HG02798 (cell line): ENCODE measurements around the gene NAA80.
"Not testable (repeated sequence)": the region's sequence is repeated elsewhere in the genome, so short reads cannot be mapped to it uniquely, and the experiment has no call there.

Experiments
- ATAC-seq: cut with Tn5 transposase; IDR thresholded peaks from one replicate; pipeline ENCODE4 v1.9.1; 2021; ENCODE audit warnings: mild to moderate bottlenecking; ENCODE audit not compliant: unreplicated experiment, poor library complexity

Gene NAA80

DNA sequence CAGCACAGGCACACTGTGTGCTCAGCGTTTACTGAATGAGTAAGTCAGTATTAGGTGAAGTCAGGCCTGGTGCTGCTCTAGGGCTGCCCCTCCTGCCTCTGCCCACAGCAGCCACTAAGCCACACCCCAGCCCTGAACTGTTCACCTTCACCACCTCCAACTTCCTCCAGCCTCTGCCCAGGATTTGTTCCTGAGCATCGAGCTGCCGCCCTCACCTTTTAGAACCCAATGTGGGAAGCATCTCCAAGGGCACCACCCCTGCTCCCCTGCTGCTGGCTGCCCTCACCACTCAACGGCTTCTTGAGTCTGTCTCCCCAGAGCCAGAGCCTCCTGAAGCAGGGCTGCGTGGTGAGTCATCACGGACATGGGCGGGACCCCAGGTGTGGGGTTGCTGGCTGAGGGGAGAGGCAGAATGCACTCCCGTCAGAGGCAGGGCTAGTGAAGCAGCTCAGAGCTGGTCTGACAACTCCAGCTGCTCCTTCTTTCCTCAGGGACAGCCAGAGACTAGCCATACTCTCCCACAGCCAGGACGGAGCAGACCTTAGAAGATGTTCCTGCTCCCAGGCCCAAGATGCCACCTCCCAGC lies 17.5 kb upstream of the NAA80 start:
- ATAC-seq: no peak

DNA sequence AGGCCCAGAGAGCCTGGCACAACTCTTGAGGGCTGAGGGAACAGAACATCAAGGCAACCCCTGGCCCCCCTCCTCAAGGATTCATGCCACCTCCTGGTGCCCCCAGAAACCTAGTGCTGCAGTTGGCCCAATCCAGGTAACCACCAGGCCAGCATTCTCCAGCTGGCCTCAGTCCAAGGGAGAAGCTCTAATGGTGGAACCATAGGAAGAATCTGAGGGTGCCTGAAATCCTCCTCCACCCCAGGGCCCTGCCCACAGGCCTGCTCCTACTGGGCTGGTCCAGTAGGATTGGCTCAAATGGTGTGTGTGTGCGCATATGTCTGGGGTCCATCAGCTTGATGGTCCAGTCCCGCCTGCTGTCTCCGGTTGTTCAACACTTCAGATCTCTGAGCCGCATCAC lies 15.6 kb upstream of the NAA80 start:
- no peak for ATAC-seq

DNA sequence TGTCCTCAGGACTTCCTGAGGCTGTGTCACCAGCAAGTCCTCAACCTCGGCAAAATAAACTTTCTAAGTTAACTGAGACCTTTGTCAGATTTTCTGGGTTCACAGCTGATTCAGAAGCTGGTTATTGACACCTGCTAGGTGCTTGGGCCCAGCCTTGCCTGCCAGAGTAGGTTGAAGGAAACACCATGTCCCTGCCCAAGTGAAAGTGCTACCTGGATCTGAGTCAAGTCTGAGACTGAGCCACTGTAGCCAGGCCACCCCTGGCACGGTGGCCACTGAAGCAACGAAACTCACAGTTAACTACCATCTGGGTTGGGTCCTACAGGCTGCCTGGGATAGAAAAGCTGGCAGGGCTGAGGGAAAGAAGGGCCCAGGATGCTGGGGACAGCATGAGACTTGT lies 15.1 kb upstream of the NAA80 start:
- ATAC-seq: no peak

DNA sequence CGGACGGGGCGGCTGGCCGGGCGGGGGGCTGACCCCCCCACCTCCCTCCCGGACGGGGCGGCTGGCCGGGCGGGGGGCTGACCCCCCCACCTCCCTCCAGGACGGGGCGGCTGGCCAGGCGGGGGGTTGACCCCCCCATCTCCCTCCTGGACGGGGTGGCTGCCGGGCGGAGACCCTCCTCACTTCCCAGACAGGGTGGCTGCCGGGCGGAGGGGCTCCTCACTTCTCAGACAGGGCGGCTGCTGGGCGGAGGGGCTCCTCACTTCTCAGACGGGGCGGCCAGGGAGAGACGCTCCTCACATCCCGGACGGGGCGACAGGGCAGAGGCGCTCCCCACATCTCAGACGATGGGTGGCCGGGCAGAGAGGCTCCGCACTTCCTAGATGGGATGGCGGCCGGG lies 12.8 kb upstream of the NAA80 start:
- ATAC-seq: not testable (repeated sequence)

DNA sequence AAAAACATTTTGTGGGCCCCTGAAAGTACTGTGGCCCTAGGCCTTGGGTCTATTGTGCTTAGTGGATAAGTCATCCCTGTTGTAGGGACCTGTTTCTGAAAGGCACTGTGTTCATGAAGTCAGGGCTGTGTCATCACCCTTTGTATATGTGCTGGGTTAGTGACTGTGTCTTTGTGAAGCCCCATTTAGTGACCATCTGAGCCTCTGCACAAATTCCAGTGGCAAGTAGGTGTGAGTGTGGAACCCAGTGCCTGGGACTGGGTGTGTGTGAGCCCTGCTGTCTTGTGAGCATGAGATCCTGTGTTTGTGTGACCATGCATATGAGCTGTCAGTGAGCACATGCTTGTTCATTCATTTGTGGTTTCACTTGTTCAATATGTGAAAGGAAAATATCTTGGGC lies 5.4 kb upstream of the NAA80 start:
- no peak for ATAC-seq

DNA sequence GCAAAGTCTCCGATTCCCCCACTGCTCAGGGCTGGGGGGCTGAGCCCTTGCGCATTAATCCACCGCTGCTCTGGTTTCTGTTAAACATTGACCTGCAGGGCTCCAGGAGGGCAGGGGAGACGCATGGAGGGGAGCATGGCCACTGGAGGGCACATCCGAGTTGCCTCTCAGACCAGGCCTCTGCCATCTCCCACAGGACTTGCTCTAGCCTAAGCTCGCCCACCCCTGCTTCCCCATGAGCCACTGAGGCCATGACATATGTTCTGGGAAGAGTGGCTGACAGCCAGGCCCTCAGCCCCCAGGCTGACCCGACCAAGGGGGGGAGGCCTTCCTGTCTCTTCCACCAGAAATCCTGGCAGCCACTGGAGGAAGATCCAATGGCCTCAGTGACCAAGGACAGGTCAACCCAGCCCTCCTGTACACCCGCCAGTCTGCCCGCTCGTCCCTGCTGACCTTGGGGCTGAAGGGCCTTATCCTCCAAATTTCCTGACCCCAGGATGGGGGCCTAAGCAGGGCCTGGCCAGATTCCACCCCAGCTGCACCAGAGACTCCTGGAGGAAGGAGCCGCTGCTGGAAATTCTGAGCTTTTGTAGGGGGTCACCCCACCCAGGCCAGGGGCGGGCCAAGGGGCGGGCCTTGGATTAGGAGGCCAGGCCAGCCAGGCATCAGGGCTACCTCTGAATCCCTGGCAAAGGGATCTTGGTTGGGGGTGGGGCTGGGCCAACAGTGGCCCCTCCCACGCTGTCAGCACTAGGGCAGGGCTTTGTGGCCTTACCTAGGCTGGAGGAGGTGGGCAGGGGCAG lies 4.0 kb upstream of the NAA80 start, which contains the start of gene HYAL1:
HYAL1 (minus strand) TSS at position 562 of the 803 bp plus-strand sequence. CDS start 618 bp downstream, outside the sequence.
- no peak for ATAC-seq

DNA sequence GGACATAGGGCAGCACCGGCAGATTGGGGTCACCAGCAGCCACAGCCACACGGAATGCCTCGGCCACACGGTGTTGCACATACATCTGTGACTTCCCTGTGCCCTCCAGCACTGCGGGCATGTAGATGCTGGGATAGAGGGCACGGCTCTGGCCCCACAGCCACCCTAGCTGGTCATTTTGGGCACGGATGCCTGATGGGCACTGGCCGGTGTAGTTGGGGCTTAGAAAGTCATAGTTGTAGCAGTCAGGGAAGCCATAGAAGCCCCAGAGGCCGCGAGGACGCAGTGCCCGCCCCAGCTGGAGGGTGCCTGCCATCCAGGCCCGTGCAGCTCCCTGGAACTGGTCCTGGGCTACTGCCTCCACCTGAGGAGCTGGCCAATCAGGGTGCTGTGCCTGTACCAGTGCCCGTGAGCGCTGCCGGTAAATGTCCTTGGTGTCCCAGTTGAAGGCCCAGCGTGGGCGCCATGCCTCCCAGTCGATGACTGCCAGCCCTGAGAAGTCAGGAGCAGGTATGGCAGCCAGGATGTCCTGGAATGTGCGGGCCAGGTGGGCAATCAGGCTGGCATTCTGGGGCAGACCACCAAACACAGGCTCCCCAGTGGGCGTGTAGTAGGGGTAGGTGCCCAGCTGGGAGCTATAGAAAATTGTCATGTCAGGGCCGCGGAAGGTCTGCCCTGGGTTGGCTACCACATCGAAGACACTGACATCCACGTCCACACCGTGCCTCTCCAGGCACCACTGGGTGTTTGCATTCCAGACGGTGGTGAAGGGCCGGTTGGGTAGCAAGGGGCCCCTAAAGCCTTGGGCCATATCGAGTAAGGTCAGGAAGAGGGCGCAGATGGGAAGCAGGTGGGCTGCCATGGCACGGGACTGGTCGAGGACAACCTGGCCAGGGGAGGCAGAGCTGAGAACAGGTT lies 3.1 kb upstream of the NAA80 start:
- no peak for ATAC-seq

DNA sequence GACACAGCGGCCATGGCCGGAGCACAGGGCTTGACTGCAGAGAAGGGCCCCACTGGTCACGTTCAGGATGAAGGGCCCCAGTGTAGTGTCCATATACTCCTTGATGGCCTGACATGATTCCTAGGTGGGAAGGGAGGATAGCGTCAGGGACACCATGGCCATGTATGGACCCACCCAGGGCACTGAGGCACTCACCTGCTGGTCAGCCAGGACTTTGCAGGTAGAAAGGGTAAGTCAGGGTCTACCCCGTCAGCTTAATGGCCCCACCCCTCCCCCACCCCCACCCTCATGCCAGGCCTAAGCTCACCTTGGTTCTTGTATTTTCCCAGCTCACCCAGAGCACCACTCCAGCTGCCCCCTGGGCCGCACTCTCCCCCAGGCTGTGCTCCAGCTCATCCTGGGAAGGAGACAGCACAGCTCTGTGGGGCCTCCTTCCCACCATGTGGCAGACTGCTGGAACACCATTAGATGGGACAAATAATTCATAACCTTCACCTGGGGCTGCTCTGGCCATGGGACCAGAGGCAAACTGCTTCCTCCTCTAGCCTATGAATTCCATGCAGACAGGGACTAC lies 1.6 kb upstream of the NAA80 start:
- no peak for ATAC-seq

DNA sequence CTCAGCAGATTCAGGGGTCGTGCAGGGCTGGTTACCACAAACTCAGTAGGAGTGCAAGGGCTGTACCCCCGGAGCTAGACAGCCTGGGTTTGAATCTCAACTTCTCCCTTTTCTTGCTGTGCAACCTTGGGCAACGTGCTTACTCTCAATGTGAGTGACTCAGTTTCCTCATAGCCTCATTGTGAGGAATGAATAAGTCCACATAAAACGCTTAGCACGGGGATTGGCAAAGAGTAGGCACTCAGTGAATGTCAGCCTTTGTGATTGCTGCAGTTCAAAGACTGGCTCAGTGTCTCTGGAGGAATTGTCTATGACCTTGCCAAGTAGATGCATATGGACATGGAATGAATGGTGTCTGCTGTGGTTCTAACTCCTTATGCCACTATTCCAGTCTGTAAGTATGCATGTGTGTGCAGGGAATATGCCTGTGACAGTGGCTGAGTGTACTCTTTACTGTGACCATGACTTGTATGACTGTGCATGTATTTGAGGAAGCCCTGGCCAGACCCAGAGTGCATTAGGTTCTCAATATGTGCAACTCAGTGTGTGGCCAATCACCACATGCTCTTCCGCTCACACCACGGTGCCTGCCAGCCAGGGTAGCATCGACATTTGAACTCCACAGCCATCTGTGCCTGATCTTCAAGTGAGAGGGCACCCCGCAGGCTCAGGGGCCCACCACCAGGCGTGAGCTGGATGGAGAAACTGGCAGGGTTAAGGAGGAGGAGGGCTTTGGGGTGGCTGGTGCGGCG lies 900 bp upstream of the NAA80 start:
- no peak for ATAC-seq

DNA sequence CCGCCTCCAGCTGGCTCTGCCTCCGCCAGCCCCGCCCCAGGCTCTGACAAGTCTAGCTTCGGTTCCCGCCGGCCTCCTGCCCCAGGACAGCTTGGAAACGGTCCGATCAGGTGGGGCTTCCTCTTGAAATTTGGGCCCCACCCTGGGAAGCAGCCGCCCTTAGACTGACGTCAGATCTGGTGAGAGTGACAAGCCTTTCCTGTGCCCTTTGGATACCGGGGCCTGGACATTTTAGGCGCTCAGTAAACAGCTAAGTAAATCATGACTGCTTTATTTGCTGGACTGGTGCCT lies 378 bp upstream of the NAA80 start:
- ATAC-seq: no peak

DNA sequence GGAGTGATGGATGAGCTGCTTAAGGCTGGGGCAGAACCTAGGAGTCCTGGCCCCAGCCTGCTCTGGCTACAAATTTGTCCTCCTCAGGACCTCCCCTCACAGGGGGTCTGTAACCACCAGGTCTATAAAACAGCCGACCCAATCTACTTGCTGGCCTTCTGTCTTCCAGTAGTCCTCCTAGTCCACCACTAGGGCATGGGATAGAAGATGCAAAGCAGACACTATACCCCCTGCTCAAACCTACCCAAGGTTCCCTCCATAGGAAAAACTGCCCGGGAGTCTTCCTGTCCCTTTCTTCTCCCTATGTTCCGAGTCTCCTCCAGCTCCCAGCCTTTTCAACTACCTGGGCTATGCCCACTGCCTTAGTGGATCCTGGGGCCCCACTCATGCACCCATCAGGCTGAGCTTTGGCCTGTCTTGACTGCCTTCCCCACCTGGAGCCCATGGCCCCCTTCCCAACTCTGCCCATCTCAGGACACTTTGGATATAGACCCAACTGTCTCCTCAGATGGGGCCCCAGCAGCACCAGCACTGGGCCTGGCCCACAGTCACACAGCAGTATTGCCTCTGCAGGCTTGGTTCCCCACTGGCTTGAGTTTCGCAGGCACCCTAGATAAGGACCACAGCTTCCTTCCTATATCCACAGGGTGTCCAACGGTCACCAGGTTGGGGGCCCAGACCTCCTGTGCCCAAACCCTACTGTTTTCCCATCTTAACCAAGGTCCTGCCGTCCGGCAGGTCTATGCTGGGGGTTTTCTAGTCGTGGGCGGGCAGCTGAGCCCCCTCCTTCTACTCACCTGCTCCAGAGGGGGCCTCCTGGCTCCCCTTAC lies 1.1 kb downstream of the NAA80 start:
- no peak for ATAC-seq

DNA sequence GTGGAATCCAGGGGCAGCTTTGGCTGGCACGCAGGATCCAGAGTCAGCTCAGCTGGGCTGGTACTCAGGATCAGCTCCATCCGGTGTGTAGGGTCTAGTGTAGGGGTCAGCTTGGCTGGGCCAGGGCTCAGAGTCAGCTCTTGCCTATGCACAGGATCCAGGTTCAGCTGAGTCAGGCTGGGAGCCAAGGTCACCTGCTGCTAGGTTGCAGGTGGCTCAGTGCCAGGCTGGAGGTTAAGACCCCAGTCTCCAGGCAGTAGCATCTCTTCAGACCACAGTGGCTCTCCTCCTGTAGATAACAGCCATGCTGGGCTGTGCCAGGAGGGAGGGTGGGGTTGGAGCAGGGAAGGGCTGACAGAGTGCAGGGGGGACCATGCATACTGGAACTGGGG lies 1.8 kb downstream of the NAA80 start:
- no peak for ATAC-seq

DNA sequence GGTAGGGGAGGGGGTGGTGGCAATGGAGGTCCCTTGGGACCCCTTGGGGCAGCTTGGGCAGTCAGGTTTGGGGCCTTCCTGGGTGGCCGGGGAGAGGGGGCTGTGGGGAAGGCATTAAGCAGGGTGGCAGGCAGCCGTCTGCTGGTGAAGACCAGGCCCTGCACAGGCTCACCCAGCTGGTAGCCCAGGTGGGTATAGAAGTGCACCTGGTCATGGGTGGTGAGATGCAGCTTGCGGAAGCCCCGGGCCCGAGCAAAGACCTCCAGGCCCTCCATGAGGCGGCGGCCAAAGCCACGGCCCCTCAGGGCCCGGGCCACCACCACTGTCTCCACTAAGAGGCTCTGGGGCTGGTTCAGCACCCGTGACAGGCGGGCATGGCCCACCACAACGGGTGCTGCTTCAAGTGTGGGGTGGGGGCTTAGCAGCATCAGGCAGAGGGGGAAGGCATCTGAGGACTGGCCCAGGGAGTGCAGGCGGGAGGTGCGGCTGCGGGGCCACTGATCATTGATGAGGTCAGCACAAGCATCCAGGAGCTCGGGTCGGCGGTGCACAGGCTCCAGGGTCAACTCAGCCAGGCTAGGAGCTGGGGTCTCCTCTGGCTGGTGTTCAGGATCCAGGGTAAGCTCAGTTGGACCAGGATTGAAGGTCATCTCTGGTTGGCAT lies 2.4 kb downstream of the NAA80 start:
- no peak for ATAC-seq

DNA sequence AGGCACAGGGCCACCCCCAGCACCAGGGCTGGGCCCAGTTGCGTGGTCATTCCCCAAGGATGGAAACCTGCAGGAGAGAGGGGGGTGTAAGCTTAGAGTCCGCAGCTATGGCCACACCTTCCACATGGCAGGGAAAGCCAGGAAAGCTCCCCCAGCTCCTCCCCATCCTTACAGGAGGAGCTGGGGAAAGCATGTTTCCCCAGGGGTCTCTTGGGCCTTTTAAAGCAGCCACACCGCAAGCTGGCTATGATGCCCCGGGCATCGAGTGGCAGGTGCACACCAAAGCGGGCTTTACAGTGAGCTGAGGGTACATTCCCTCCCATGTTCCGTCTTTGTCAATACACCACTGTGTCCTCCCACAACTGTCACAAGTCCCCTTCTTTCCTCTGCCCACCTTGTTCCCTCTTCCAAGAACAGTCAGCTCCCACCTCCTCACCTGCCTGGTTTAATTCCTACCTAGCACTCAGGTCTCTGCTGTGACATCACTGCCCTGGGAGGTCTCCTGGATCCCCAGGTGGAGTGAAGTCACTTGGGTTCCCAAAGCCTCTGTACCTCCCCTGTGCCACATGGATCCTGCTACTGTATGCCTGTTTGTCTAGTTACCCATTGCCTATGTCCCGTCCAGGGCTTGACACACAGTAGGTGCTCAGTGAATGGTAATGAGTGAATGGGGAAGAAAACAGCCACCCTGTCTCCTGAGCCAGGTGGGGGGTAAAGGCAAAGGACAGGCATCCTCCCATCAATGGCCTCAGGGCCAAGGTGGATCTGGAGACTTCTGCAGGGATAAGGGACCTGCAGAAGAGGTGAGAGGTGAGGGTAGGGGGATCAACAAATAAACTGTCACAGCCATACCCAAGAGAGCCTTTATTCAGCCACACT lies 3.4 kb downstream of the NAA80 start:
- no peak for ATAC-seq

DNA sequence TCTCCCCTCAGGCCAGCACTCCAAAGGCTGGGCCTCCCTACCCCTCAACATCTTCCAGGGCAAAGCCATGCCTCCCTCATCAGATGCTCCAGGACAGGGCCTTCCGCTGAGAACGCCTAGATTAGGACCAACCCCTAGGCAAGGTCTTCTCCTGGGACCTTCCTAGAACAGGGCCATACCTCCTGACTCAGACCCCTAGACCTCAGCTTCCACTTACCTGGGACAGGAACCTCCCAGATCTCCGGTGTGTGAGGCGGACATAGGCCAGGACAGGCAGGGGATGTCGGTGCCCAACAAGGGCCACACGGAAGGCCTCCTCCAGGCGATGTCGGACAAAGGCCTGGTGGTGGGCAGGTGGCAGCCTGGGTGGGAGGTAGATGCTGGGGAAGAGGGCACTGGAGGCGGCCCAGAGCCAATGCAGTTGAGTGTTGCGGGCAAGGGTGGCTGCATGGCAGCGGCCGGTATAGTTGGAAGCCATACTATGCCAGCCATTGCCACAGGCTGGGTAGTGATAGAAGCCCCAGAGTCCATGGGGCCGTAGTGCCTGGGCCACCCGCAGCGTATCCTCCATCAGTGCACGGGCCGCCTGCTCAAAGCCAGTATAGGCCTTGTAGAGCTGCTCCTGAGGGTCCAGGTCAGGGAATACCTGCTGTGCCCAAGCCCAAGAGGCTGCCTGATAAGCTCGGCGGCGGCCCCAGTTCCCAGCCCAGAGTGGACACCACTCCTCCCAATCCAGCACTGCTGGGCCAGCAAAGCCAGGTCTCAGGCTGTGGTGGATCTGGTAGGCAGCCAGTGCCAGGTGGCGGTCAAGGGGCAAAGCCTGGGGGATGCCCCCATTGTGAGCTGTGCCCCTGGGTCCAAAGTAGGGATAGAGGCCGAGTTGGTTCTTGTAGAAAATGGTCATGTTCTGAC lies 4.5 kb downstream of the NAA80 start:
- ATAC-seq: no peak

DNA sequence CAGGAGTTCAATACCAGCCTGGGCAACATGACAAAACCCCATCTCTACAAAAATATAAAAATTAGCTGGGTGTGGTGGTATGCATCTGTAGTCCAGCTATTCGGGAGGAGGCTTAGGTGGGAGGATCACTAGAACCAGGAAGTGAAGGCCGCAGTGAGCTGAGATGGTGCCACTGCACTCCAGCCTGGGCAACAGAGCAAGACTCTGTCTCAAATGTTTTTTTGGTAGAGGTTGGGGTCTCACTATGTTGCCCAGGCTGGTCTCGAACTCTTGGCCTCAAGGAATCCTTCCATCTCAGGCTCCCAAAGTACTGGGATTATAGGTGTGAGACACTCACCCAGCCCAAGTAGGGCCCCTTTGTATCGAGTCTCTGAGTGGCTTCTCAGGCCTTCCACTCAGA lies 5.1 kb downstream of the NAA80 start:
- no peak for ATAC-seq
